ENCODE results near the gene NETO2. TPM values are rescaled to one million over a fixed set of nuclear protein-coding genes. Genes with fewer than 3 reads are reported as not detected.
"Not testable (repeated sequence)": the region's sequence is repeated elsewhere in the genome, so short reads cannot be mapped to it uniquely, and the experiment has no call there.

NETO2 gene, protein sequence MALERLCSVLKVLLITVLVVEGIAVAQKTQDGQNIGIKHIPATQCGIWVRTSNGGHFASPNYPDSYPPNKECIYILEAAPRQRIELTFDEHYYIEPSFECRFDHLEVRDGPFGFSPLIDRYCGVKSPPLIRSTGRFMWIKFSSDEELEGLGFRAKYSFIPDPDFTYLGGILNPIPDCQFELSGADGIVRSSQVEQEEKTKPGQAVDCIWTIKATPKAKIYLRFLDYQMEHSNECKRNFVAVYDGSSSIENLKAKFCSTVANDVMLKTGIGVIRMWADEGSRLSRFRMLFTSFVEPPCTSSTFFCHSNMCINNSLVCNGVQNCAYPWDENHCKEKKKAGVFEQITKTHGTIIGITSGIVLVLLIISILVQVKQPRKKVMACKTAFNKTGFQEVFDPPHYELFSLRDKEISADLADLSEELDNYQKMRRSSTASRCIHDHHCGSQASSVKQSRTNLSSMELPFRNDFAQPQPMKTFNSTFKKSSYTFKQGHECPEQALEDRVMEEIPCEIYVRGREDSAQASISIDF
- 1 to 10 TPM in 3 of 4 donors, under 1 TPM in 1; 0.83 to 2.5 (median 1.4) TPM for total RNA-seq

- DNase-seq (ENCODE audit: extremely low spot score): no peak
- 1% methylated on average over 27 of the region's 130 CpGs for WGBS
- TF ChIP-seq CTCF (IDR thresholded peaks at IDR 0.05) (peak in 2 of 3 experiments; percentile 16 to 44), POLR2AphosphoS5 (IDR thresholded peaks at IDR 0.05) (no peak)
- Histone ChIP-seq H3K4me3 (peak within 1 kb of the TSS; percentile 51 to 62 (median 54)), H3K36me3 (no peaks in the 10 kb centered on the region), H3K27ac (replicated peaks in 1 of 4) (peak within 1 kb of the TSS in 2 of 4 donors; percentile 35 to 45), H3K9me3 (no peaks in the 10 kb centered on the region), H3K4me1 (peaks cover 0 to 32% (median 29%) of the 10 kb centered on the region in 4 donors), H3K27me3 (peaks cover 0 to 43% (median 20%) of the 10 kb centered on the region in 4 donors)
- intact Hi-C loops (cut with DNase I): loop anchor here (5.0 to 10.0 kb wide), 2 partner anchors 911 to 1013 kb away; partner anchors contain the start of gene ABCC12
Measured at GRCh38 chr16:47143677-47144558, at the start of gene NETO2. NETO2 (minus strand) TSS chr16:47143945; CDS start chr16:47143612, 333 bp downstream.

GRCh38 chr16:47182318-47182717 is 38.6 kb upstream of the NETO2 start:
- no peaks in the 10 kb centered on the region for H3K4me1 ChIP-seq
- H3K36me3 ChIP-seq: no peaks in the 10 kb centered on the region
- no peak overlapping the region for H3K27ac ChIP-seq (replicated peaks in 1 of 4)
- intact Hi-C loops (cut with DNase I): no loop called here
- no peaks in the 10 kb centered on the region for H3K9me3 ChIP-seq
- TF ChIP-seq POLR2AphosphoS5 (IDR thresholded peaks at IDR 0.05): no peak
- TF ChIP-seq EP300 (IDR thresholded peaks at IDR 0.05): no peak
- TF ChIP-seq POLR2A (IDR thresholded peaks at IDR 0.05; ENCODE audit: low read depth): no peak
- TF ChIP-seq CTCF (IDR thresholded peaks at IDR 0.05): no peak
- DNase-seq (ENCODE audit: extremely low spot score): no peak
- WGBS: 91% methylated on average over 3 of the region's 3 CpGs
- no peak overlapping the region for H3K4me3 ChIP-seq
- no peaks in the 10 kb centered on the region for H3K27me3 ChIP-seq

- H3K9me3 ChIP-seq; DNase-seq (ENCODE audit: extremely low spot score); H3K4me1 ChIP-seq; H3K4me3 ChIP-seq; H3K36me3 ChIP-seq; intact Hi-C loops (cut with DNase I); H3K27ac ChIP-seq (replicated peaks in 1 of 4); H3K27me3 ChIP-seq: not testable (repeated sequence)
- 95% methylated on average over 10 of the region's 31 CpGs for WGBS
Measured at GRCh38 chr16:47181066-47181465, 37.3 kb upstream of the NETO2 start.

GRCh38 chr16:47180073-47180472 is 36.3 kb upstream of the NETO2 start:
- H3K4me1 ChIP-seq: no peaks in the 10 kb centered on the region
- no peak for TF ChIP-seq POLR2AphosphoS5 (IDR thresholded peaks at IDR 0.05)
- TF ChIP-seq CTCF (IDR thresholded peaks at IDR 0.05): no peak
- no peak for TF ChIP-seq POLR2A (IDR thresholded peaks at IDR 0.05; ENCODE audit: low read depth)
- no peak for TF ChIP-seq EP300 (IDR thresholded peaks at IDR 0.05)
- no peaks in the 10 kb centered on the region for H3K27me3 ChIP-seq
- H3K4me3 ChIP-seq: no peak overlapping the region
- H3K9me3 ChIP-seq: no peaks in the 10 kb centered on the region
- DNase-seq (ENCODE audit: extremely low spot score): no peak
- intact Hi-C loops (cut with DNase I): no loop called here
- WGBS: 93% methylated on average over 8 of the region's 8 CpGs
- H3K27ac ChIP-seq (replicated peaks in 1 of 4): no peak overlapping the region
- no peaks in the 10 kb centered on the region for H3K36me3 ChIP-seq

- intact Hi-C loops (cut with DNase I): no loop called here
- no peaks in the 10 kb centered on the region for H3K9me3 ChIP-seq
- H3K27ac ChIP-seq (replicated peaks in 1 of 4): no peak overlapping the region
- H3K4me3 ChIP-seq: no peak overlapping the region
- no peaks in the 10 kb centered on the region for H3K27me3 ChIP-seq
- H3K4me1 ChIP-seq: no peaks in the 10 kb centered on the region
- DNase-seq (ENCODE audit: extremely low spot score): no peak
- TF ChIP-seq POLR2AphosphoS5 (IDR thresholded peaks at IDR 0.05) (no peak), CTCF (IDR thresholded peaks at IDR 0.05) (no peak), EP300 (IDR thresholded peaks at IDR 0.05) (no peak), POLR2A (IDR thresholded peaks at IDR 0.05; ENCODE audit: low read depth) (no peak)
- no peaks in the 10 kb centered on the region for H3K36me3 ChIP-seq
Measured at GRCh38 chr16:47175152-47175551, 31.4 kb upstream of the NETO2 start.

Measured in esophagus muscularis mucosa (tissue), 4 donors.